Testis (tissue), 2 donors: ENCODE measurements around the gene CCDC59.

Experiments
- POLR2A ChIP-seq: fragments of 450-650 bp; IDR thresholded peaks from one replicate; pipeline ENCODE4 v1.6.1; 2017; ENCODE audit warnings: antibody characterized with exemption, mild to moderate bottlenecking, moderate library complexity
- TF ChIP-seq, protein P1 (sequence below), 3 experiments: fragments of 450-650 bp in 2 of 3; fragments of 200-600 bp in 1 of 3; sonication (generic) in 1 of 3; IDR thresholded peaks; one replicate each; pipeline ENCODE4 v1.5.1; 2016 to 2019; ENCODE audit warnings: antibody characterized with exemption in 3 of 3, mild to moderate bottlenecking in 2 of 3, moderate library complexity in 1 of 3

DNA sequence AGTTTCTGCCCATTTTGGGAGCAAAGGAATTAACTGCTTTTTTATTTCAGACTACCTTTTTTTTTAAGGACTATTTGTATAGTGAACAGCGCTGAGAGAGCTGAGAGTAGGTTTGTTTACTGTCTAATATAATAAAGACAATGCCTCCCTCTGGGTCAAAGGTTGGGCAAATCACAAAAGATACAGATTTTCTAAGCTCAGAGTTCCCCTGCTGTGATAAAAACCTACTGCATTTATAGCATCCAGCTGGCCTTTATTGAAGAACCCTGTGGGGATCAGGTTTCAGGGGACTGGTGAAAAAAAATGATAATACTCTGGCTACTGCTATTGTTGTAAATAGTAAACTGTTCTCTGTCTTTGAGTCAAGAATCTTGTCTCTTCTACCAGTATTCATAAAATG, 28.7 kb downstream of the CCDC59 start:
- TF ChIP-seq, protein P1, sequence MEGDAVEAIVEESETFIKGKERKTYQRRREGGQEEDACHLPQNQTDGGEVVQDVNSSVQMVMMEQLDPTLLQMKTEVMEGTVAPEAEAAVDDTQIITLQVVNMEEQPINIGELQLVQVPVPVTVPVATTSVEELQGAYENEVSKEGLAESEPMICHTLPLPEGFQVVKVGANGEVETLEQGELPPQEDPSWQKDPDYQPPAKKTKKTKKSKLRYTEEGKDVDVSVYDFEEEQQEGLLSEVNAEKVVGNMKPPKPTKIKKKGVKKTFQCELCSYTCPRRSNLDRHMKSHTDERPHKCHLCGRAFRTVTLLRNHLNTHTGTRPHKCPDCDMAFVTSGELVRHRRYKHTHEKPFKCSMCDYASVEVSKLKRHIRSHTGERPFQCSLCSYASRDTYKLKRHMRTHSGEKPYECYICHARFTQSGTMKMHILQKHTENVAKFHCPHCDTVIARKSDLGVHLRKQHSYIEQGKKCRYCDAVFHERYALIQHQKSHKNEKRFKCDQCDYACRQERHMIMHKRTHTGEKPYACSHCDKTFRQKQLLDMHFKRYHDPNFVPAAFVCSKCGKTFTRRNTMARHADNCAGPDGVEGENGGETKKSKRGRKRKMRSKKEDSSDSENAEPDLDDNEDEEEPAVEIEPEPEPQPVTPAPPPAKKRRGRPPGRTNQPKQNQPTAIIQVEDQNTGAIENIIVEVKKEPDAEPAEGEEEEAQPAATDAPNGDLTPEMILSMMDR (IDR thresholded peaks at IDR 0.05), result no peak
- TF ChIP-seq POLR2A, result no peak
